Measurements from ENCODE around the gene MITF.

Gene MITF

DNA sequence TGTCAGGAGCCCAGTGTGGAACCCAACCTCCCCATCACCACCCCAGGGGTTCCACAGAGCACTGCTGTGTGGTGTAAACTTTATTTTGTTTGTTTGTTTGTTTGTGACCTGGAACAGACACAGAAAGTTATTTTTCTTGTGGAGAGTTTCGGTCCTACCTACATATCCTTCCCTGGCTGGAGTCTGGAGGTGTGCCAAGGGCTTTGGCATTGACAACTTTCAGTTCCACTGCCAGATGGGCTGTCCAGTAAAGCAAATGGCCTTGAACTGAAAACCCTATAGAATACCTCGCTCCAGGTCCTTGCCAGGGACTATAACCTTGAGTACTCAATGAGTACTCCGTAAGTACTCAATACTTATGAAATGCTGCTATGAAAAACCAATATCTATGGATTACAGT, 103.5 kb downstream of the MITF start:
- DNase-seq = no peak

DNA sequence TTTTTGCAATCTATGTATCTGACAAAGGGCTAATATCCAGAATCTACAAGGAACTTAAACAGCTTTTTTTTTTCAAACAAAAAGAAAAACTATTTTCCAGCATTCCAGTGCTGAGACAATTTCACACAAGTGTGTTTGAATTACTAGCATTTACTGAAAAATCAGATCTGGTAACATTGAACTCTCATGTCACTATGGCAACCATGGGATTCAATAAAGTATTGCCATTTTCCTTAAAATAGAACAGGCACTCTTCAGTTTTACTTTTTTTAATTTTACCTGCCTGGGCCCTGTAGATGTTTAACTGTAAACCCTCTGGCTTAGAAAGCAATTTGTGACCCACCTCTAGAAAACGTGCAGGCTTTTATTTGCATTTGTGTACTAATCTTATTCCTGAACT, 105.4 kb downstream of the MITF start:
- no peak for DNase-seq

GRCh38 chr3:69847303-69847702, 108.0 kb downstream of the MITF start:
- DNase-seq = no peak

- no peak for DNase-seq
Observed at GRCh38 chr3:69848113-69848512, 108.8 kb downstream of the MITF start.

GRCh38 chr3:69850849-69851248, 111.6 kb downstream of the MITF start:
- DNase-seq = no peak

DNA sequence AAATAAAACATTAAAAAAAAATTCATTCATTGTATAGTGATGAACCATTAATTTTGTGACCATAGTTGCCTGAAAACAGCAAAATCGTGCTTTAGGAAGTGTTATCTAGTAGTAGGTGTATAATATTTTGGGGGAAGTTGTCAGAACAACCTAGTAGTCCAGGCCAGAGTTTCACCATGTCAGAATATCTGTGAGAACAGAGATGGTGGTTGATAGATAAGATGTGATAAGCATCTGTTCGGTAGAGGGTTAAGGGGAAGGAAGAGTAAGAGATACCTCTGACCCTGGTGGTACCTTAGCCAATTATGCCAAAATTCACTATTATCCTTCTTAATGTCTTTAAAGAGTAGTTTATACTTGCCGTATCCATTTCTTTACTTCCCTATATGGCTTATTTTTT, 113.8 kb downstream of the MITF start:
- no peak for DNase-seq

GRCh38 chr3:69855436-69856162, 116.3 kb downstream of the MITF start:
- DNase-seq = no peak

DNA sequence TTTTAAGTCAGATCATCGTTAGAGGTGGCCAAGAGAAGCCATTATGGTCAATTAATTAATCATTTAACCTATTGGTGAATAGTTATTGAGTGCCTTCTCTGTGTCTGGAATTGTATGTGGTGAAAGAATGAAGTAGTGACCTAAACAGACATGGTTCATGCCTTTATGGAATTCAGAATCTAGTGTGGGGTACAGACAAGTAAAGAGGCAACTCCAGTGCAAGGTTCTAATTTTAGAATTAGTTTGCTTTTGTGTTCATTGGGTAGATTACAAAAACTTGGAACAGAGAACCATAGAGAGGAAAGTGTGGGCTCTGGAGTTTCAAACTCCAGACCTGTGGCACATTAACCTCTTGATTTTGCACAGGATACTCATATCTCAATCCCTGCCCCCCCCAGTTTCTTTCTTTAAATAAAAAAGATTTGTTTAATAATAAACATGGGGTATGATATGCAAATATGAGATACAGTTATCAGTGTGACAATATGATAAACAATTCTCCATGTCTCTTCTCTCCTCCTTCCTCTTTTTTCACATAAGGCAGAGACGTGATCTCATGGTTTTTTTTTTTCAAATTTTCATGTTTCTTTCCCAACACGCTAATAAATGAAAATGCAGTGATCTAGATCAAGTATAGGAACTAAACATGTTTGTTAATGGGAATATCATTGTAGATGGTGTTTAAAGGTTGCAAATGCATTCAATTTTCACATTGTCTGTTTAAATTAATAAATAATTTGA, 117.9 kb downstream of the MITF start:
- no peak for DNase-seq

GRCh38 chr3:69861556-69861955, 122.3 kb downstream of the MITF start:
- DNase-seq = no peak

DNA sequence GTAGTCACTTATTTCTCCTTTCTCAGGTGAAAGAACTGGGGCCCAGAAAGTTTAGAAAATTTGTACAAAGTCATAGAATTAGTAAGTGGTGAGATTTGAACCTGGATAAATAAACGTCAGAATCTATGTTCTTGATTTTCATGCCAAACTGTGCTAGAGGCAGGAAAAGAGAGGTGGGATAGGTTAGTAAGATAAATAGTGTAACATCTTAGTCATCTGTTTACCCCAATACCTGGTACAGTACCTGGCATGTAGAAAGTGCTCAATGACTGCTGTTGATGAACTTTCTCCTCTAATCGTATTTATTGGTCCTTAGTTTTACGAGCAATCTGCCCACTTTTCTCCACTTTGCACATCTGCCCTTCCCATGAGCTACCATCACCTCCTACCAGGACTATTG, 124.9 kb downstream of the MITF start:
- no peak for DNase-seq

DNA sequence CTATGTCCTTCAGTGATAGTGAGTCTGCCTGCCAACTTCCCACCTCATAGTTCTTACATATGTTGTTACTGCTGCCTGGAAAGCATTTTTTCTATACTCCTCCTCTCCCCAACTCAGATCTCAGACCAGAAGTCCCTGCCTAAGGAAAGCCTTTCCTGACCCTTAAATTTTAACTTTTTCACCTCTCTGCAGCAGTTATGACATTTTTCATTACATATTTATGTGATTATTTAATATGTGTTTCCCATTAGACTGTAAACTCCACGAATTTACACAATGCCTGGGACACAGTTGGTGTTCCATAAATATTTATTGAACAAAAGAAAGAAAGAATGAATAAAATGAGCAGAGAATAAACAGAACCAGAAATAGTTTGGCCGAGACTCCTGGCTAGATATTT, 125.5 kb downstream of the MITF start:
- DNase-seq = no peak

GRCh38 chr3:69865925-69866679, 126.8 kb downstream of the MITF start:
- no peak for DNase-seq

DNA sequence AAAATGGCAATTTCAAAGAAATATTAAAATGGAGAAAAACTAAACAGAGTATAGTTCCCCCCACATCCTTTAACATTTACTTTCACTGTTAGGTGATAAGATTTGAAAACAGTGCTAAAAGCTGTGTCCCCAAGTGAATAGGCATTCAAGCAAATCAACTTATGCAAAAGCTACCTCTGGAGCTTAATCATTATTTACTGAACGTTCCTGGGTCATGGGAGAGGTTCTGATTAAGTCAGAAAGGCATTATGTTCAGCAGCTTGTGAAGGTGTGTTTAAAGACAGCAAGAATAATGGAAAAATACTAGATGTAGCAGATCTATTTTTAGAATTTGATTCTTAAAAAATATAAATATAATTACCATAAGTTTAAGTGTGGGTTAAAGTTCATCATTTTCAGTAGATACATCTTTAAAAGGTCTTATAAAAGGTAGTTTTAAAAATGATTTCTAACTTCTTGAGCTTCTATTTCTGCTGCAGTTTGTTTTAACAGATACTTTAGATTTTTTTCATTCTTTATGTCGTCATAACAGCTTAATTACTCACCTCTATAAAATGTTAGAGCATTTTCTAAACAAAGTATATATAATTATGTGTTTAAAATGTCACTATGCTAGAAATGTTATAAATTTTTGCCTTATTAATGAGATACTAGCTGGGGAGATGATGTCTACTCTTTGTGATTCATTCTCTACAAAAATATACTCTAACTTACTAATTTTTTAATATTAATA, 127.9 kb downstream of the MITF start:
- no peak for DNase-seq

GRCh38 chr3:69867941-69868505, 128.8 kb downstream of the MITF start:
- DNase-seq = no peak

- DNase-seq = no peak
Observed at GRCh38 chr3:69868841-69869420, 129.7 kb downstream of the MITF start.

GRCh38 chr3:69869643-69870042, 130.4 kb downstream of the MITF start:
- DNase-seq = no peak

DNA sequence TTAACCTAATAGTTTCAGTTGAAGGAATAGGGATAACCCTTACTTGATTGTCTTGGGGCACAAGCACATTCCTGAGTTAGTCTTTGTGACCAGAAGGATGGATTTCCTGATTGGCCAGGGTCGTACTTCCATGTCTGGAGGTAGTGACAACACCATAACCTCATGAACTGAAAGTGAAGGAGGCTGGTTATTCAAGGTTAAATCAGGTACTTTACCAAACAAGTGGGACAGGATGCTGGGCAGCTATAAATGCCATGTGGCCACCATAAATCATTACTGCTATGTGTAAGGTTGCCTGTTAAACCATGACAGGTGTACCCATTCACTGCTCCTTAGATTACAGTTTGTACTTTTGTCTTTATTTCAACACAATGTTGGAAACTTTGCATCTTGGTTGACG, 132.0 kb downstream of the MITF start:
- DNase-seq = no peak

- DNase-seq = no peak
Observed at GRCh38 chr3:69871868-69872267, 132.6 kb downstream of the MITF start.

- DNase-seq = no peak
Observed at GRCh38 chr3:69872783-69873378, 133.6 kb downstream of the MITF start.

- DNase-seq = no peak
Observed at GRCh38 chr3:69876073-69876472, 136.8 kb downstream of the MITF start.

DNA sequence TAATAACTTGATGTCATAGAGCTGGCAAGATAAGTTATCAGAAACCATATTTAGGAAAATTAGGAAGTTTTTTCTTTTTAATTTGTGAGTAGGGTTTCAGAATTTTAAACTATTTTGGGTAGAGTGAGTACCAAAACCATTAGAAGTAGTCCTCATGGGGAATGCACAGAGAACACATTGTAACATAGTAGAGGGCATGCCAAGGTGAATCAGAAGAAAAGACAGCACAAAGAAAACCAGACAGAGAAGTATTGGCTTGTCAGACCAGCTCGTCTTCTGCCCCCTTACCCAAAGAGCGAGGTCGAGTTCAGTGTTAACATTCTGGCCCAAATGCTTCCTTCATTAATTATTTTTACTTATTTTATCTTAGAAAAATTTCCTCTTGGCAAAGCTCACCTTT, 139.0 kb downstream of the MITF start:
- DNase-seq = no peak

DNA sequence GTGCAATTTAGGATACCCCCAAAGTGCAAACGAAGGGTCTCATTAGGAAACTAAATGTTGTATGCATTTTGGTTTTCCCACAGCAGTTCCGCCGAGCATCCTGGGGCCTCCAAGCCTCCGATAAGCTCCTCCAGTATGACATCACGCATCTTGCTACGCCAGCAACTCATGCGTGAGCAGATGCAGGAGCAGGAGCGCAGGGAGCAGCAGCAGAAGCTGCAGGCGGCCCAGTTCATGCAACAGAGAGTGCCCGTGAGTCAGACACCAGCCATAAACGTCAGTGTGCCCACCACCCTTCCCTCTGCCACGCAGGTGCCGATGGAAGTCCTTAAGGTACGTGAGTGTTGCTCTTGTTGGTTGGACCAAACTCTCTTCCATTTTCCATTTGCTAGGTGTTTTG, 139.8 kb downstream of the MITF start:
- no peak for DNase-seq

Measured in NK-92 treated with Interleukin-12 subunit alpha and Interleukin-12 subunit beta, amount 100 ng/mL, for 24 hours (cell line).